Measurements from ENCODE around the gene CDH5.

DNA sequence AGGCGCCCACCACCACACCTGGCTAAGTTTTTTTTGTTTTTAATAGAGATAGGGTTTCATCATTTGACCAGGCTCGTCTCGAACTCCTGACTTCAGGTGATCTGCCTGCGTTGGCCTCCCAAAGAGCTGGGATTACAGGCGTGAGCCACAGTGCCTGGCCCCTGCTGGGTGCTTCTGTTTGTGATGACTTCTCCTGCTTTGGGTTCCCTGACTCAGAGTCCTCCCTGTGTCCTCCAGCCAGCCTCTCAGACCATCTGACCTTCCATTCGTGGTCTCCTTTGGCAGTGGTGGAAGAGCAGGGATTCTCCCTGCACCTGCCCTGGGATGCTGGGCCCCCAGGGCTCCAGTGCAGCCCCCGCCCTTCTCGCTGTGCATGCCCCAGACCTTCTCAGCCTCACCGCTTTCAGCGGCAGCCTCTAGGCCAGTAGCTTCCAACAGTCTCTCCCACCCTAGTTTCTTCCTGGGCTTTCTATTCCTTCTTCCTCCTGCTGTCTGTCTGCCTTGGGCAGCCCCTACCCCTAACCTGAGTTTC, 73.8 kb downstream of the CDH5 start:
- TF ChIP-seq, protein P1, sequence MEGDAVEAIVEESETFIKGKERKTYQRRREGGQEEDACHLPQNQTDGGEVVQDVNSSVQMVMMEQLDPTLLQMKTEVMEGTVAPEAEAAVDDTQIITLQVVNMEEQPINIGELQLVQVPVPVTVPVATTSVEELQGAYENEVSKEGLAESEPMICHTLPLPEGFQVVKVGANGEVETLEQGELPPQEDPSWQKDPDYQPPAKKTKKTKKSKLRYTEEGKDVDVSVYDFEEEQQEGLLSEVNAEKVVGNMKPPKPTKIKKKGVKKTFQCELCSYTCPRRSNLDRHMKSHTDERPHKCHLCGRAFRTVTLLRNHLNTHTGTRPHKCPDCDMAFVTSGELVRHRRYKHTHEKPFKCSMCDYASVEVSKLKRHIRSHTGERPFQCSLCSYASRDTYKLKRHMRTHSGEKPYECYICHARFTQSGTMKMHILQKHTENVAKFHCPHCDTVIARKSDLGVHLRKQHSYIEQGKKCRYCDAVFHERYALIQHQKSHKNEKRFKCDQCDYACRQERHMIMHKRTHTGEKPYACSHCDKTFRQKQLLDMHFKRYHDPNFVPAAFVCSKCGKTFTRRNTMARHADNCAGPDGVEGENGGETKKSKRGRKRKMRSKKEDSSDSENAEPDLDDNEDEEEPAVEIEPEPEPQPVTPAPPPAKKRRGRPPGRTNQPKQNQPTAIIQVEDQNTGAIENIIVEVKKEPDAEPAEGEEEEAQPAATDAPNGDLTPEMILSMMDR (conservative IDR thresholded peaks at IDR 0.05) = no peak
- no peak for TF ChIP-seq ZFX (IDR thresholded peaks at IDR 0.05)
